Right lung (tissue), 5 donors: ENCODE results near the gene MAP2K2. TPM values are rescaled to one million over a fixed set of nuclear protein-coding genes. Genes with fewer than 3 reads are reported as not detected.

Source experiments
- DNase-seq, 2 donors: peaks; one replicate each; pipeline ENCODE4 v3.0.0-alpha.2; 2013
- polyA plus RNA-seq, 5 donors: library from polyadenylated mRNA; unstranded; fragments of 120-200 nt; gene quantifications; one replicate each; pipeline versions ENCODE4 v1.2.1 to v1.2.3, GENCODE V29; 2013; ENCODE audit warnings: inconsistent platforms in 1 of 5, low replicate concordance in 1 of 5; ENCODE audit not compliant: insufficient read length in 5 of 5, insufficient read depth in 1 of 5

Gene MAP2K2
- polyA plus RNA-seq, 5 donors: 81.0 to 160 (median 98.8) TPM

DNA sequence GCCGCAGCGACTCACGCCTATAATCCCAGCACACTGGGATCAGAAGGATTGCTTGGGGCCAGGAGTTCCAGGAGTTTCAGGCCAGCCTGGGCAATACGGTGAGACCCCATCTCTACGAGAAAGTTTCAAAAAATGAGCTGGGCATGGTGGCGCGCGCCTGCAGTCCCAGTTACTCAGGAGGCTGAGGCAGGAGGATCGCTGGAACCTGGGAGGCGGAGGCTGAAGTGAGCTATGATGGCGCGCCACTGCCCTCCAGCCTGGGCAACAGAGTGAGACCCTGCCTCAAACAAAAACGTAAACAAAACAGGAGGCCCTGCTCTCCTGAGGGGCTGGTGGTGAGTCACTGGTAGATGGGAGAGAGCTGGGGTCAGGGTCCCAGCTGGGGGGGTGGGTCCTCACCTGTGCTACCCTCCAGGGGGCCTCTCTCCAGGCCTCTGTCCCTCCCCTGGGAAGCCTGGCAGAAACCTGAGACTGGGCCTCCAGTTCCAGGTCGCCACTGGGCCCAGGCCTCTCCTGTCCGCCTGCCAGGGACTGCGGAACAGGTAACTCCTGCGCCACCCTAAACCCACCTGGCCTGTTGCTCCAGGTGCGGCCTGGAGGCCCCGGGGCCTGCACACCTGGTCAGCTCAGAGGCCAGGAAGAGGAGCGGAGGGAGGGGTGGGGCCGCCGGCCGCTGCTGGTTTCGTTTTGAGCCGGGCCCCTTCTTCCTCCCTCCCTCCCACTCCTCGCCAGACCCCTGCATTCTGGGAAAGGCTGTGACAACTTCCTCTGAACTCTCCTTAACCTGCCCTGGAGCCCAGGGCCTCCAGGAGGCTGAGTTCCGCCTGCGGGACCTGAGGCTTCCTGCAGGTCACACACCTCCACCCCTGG is 40.0 kb downstream of the MAP2K2 start:
- DNase-seq: peak; percentile 67 to 70

DNA sequence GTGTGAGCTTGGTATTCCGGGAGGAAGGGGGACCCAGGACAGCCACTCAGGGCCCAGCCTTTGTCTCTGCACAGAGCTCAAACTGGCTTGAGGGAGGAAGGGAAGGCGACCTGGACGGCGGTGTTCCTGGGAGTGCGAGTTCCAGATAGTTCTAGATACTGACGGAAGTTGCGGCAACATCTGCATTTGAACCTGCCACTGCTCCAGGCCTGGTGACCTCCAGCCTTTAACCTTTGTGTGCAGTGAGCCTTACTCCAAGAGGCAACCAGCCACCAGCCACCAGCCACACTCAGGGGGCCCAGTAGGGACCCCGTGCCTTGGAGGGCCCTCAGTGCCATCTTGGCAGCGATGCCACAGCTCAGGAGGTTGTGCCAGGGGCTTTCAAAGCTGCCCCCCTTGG is 41.8 kb downstream of the MAP2K2 start:
- no peak for DNase-seq

DNA sequence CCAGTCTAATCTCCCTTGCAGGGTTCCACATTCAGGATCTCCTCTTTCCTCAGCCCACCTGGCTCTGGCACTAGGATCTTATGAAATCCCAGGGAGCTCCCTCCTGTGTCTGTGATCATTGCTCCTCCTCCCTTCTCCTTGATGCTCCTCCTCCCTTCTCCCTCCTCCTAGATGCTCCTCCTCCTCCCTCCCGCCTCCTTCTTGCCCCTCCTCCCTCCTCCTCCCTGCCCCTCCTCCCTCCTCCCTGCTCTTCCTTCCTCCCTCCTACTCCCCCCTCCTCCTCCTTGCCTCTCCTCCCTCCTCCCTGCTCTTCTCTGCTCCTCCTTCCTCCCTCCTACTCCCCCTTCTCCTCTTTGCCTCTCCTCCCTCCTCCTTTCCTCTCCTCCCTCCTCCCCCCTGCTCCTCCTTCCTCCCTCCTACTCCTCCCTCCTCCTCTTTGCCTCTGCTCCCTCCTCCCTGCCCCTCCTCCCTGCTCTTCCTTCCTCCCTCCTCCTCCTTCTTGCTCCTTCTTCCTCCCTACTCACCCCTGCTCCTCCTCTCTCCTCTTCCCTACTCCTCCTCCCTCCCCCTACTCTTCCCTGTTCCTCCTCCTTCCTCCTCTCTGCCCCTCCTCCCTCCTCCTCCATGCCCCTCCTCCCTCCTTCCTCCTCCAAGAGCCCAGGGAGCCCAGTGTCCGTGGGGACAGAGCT is 42.3 kb downstream of the MAP2K2 start:
- no peak for DNase-seq

DNA sequence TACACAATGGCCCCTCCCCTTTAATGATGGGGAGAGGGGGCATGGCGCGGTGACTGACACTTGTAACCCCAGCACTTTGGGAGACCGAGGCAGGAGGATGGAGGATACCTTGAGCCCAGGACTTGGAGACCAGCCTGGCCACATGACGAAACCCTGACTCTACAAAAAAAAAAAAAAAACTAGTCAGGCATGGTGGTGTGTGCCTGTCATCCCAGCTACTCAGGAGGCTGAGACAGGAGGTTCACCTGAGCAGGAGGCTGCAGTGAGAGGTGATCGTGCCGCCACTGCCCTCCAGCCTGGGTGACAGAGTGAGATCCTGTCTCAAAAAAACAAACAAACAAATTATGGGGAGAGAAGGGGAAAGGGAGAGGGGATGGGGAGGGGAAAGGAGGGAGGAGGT is 43.4 kb downstream of the MAP2K2 start:
- DNase-seq: no peak

DNA sequence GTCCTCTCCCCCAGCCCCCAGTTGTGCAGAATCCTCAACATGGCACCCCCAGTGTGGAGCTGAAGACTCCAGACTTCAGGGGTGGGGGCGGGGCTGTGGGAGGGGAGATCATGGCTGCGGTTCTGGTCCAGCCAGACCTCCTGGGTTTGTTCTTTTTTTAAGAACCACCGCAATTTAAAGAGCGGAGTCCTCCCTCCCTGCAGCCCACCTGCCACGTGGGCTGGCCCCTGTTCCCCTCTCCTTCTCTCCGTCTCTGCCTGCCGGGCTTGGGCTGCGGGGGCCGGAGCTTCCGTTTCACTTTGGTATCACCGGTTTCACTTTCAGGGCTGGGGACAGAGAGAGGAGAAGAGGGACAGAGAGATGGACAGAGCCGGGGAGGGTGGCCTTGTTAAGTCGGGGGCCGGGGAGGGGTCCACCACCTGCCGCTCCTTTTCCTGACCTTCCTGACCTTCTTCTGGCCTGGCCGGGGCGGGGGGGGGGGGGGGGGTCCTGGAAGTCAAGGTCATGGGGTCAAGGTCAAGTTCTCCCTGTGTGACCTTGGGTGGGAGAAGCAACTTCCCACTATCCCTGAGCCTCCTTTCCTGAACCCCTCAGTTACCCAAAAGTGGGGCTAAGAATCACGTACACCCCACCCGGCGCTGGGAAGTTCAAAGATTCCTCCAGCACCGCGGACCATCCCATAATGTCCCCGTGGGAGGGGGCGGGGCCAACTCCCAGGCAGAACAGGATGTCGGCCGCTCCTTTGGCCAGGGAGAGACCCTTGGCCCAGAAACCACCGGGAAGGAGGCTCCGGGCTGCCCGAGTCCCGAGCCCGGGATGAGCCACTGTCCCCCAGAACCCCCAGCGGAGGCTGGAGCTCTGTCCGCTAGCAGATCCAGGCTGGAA is 45.9 kb downstream of the MAP2K2 start:
- no peak for DNase-seq

DNA sequence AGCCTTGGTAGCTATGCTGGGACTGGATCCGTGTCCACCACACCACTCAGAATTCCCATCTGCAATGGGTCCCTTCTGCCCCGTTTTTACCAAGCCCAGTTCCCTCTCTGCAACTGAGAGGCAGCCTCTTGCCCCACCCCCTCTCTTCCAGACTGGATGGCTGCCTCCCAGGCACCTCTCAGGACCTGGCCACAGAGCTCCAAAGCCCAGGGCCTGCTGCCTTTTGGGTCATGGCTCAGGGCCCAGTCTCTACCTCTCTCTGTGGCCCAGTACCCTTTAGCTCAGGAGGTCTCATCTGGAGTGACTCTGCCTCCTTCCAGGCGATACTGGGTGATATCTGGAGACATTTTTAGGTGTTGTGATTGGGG is 46.9 kb downstream of the MAP2K2 start:
- DNase-seq: no peak

DNA sequence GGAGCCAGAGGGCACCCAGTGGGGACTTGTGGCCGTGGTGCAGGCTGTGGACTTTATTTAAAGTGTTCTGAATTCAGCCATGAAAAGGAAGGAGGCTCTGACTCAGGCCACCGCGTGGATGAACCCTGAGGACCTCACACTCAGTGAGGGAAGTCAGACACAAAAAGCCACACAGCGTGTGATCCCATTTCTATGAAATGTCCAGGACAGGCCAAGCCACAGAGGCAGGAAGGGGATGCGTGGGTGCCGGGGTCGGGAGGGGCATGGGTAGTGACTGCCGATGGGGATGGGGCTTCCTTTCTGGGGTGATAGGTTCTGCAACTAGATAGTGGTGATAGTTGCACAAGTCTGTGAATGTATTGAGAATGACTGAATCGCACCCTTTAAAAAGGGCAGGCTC is 48.5 kb downstream of the MAP2K2 start:
- DNase-seq: no peak

DNA sequence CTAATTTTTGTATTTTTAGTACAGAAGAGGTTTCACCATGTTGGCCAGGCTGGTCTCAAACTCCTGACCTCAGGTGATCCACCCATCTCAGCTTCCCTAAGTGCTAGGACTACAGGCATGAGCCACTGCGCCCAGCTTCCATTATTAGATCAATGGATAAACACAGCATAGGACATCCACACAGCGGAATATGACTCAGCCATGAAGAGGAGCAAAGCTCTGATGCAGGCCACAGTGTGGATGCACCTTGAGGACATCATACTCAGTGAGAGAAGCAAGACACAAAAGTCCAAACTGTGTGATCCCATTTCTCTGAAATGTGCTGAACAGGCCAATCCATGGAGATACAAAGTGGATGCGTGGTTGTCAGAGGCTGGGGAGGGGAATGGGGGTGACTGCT is 52.3 kb downstream of the MAP2K2 start:
- no peak for DNase-seq

DNA sequence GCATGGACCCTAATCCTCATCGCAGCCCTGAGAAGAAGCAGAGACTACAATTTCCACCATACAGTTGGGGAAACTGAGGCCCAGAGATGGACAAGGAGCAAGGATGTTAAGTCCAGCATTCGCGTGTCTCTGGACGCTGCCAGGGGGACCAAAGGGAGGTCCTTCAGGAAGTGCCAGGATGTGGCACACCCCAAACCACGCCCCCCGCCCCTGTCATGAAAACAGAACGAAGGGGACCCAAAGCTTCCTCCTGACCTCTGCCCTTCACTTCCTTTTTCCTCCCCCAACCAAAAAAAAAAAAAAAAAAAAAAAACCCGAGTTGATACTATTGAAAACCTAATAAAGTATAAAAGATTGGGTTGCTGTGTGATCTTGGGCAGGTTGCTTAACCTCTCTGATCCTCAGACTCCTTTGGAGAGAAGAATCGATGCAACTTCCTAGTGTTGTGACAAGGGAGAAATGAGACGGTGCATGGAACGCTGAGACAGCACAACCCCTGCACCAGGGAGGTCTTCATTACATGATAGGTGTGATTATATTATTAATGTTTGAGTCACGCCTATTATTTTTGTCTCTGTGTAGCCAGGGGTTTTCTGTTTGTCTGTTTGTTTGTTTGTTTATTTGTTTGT is 54.5 kb downstream of the MAP2K2 start:
- DNase-seq: no peak

DNA sequence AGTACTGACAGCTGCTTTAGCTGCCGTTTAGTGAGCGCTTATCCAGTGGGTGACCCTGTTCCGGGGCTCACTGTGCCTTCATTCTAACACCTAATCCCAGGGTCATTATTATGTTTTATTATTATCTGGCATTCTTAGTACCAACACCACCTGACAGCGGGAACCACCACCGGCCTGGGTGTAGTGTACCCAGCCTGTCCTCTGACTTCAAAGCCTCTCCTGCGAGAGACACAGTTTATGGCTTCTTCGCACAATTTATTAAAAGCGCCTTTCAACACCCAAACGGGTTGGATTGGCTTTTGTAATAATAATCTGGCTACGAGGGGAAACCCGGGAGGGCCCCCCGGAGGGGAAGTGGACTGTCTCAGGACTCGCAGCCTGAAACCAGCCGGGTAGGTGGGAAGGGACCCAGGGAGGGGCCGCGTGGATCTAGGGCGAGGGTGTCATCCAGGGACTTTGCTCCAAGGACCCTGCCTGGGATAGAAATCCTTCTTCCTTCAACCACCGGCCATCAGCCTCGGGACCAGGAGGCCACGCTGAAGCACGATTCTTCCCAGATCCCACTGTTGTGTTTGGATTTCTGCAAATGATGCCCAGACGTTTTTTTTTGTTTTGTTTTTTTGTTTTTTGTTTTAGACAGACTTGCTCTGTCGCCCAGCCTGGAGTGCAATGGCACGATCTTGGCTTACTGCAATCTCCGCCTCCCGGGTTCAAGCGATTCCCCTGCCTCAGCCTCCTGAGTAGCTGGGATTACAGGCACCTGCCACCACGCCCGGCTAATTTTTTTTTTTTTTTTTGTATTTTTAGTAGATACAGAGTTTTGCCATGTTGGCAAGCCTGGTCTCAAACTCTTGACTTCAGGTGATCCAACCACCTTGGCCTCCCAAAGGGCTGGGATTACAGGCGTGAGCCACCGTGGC is 55.6 kb downstream of the MAP2K2 start:
- no peak for DNase-seq

DNA sequence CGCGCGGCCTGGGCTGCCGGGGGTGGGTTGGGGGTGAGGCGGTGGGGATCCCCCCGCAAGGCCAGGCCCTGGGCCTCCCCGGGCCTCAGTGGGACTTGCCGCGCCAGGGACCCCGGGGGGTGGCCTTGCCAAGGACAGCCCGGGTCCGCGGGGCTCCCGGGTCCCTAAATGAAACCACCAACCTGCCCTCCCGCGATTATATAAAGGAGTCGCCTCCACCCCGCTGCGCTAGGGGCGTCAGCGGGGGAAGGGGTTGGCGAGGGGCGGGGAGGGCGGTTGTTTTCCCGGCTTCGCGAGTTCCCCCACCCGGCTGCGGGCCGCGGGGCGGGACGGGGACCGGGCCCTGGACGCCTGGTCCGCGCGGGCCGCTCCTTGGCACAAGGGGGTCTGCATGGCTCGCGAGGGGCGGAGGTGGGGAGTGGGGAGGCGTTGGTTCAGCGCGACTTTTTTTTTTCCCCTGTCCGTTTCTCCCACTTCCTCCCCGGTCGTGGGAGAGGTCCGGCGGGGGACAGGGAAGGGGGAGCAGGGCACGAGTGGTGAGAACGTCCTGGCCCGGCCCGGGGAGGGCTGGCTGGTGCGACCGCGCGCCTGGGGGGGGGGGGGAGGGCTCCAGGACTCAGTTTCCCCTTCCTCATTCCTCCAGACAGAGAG is 56.4 kb downstream of the MAP2K2 start:
- DNase-seq: no peak

DNA sequence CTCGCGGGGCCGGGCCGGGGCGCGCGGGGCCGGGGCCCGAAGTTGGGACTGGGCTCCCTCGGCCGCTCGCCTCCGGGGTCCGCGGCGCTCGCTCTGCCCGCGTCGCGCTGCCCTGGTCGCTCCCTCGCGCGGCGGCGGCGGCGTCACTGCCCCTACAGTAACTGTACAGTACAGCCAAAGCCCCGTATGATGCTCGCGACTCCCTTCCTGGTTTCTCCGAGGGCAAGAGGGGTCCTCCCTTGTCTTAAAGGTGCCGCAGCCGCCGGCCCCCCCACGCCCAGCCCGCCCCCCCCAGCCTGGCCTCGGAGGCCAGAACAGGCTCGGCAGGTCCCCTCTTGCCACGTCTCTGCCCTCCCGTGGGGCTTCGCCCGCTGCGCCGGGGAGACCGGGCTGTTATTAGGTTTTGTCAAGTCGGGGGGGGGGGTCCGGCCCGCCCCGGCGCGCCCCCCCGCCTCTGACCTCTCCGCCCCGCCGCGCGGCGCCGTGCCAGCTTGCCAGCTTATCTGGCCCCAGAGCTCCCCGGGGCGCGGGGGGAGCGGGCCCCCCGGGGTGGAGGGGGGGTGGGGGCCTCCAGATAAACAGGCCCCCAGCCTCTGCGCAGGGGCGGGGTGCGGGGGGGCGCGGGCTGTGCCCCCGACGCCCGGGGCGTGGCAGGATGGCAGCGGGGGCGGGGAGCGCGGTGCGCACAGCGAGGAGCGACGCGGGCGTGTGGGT is 57.1 kb downstream of the MAP2K2 start, which contains the start of gene ZBTB7A:
Gene ZBTB7A, minus strand, starts transcription at position 218 of the 714 bp plus-strand sequence. CDS start 11,667 bp downstream, outside the sequence.
- DNase-seq: peak; percentile 68 to 71

DNA sequence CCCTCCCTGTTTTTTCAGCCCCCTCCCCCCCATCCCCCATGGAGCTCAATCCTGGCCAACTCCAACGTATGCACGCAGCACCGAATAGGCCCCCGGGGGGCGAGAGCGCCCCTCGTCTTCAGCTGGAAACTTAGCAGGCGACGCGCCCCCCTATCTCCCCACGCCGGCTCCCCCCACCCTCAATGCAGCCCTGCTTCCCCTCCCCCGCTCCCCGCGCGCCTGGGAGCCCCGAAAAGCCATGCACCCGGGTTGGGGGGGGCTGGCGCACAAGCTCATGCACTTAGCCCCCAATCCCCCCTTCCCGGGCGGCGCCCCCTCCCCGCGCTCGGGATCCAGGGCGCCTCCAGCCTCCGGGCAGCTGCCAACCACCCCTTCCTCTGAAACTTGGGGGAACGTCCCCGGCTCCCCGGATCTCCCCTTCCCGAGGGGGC is 57.7 kb downstream of the MAP2K2 start:
- no peak for DNase-seq

DNA sequence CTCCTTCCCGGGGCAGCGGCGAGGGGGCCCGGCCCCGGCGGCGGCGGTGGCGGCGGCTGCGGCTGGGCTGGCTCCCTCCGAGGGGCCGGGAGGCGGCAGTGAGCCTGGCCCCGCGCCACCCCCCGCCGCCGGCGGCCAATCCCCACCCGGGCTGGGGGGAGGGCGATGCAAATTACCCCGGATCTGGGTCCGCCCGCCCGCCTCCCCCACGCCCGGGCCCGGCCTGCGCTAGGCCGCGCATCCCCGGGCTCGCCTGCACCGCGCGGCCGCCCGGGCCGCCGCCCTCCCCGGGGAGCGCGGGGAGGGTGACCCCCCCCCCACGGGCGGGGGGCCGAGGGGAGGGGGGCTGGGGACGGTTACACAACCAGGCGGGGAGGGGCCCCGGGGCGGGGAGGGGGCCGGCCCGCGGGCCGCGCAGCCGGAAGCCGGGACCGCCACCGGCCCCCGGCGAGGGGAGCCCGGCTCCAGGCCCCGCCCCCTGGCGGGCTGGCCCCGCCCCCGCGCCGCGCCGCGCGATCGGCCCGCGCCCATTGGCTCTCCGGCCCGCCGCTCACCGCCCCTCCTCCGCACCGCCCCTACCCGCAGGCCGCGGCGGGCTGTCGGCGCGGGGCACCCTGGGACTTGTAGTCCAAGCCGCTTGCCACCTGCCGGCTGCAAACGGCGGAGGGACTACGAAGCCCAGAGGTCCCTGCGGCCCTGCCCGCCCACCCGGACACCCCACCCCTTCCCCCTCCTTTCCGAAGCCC is 58.3 kb downstream of the MAP2K2 start:
- DNase-seq: peak; percentile 96

DNA sequence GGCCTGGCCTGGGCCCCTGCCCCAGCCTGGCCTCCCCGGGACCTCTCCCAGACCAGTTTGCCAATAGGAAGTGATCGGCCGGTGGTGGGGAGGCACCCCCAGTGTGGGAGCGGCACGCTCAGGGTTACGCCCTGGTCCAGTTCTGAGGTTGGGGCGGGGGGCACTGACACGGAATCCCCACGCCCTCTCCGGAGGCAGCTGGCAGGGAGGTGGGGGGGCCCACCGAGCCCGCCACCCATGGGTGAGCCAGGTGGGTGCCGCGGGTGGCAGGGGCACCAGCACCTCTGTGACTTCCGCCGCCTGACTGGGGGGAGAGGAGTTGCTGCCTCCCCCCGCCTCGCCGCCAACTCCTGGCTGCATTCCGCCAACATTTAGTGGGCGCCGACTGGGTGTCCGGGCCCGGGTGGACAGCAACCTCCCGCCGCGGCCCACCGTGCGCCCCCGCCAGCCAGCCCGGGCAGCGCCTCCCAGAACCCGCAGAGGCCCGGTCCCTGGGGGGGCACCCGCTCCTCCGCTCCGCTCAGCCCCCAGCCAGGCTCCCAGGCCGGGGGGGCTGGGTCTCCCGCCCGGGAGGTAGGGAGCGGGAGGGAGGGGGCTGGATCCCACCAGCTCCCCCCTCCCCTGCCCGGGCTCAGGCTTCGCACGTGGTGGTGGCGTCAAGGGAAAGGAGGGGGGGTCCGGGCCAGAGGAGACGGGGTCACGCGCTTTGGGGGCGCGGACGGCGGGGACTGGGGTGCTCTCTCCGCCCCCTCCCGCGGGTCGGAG is 59.2 kb downstream of the MAP2K2 start:
- DNase-seq: no peak

DNA sequence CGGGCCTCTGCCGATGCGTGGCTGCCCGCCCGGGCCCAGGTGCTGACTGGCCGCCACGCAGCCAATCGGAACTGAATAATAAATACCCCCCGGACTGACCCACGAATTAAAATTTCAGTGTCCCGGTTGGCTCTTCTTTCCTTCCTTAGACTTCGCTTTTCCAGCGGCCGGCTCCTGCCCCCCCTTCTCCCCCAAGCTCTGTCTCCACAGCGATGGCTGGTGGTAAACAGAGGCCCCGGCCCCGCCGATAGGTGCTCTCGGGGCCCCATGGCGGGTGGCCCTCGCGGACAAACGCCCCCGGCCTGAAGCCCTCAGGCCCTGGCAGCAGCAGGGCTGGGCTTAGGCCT is 59.8 kb downstream of the MAP2K2 start:
- no peak for DNase-seq

DNA sequence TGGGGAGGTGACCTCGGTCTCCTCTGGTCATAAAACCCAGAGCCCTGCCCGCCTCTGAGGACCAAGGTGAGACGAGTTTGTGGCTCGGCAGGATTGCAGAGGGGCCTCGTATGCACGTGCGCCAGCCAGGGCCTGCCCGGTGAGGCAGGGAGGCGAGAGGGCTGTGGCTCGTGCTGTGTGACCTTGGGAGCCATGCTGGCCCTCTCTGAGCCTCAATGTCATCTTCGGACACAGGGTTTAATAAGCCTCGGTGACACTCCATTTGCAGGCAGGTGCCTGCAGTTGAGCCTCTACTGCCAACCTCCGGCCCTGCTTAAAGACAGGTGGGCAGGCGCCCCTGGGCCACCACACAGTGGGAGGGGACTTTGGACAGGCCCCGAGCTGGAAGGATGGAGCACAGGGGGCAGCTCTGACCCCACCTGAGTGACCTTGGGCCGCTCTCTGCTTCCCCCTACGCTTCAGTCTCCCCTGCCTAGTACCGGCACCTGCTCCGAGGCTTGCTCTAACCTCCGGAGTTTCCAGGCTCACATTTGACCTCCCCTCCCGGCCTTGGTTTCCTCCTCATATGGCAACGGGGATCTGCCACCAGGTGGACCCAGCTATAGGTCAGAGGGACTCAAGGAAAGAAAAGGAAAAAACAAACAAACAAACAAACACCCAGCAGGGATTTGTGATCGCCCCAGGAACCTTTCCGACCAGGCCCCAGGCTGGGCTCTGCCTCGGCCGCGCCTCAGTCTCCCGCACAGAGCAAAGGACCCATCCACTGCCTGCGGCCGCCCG is 60.4 kb downstream of the MAP2K2 start:
- no peak for DNase-seq
